ENCODE results near the gene GBF1. TPM values are rescaled to one million over a fixed set of nuclear protein-coding genes. Genes with fewer than 3 reads are reported as not detected.

The GBF1 gene
- total and polyA plus RNA-seq, 2 of the 13 experiments (the other 11 are each of a cell fraction or from before 2014, with no cell fraction given), result 17.1 to 21.9 TPM

- no peak for TF ChIP-seq THYN1 (CRISPR knock-in tag; IDR thresholded peaks at IDR 0.05; ENCODE audit: borderline replicate concordance, low read depth)
- TF ChIP-seq ZBTB42 (CRISPR knock-in tag; IDR thresholded peaks at IDR 0.05), result peak; percentile 74; the same call in 1 of the 2 replicates
- no peak for TF ChIP-seq ATRX (CRISPR knock-in tag; IDR thresholded peaks at IDR 0.05; ENCODE audit: borderline replicate concordance)
- peak; percentile 33; the same call in 1 of the 2 replicates for TF ChIP-seq ZSCAN25 (CRISPR knock-in tag; IDR thresholded peaks at IDR 0.05)
- TF ChIP-seq NKX3-1 (CRISPR knock-in tag; IDR thresholded peaks at IDR 0.05), result peak; percentile 83
- TF ChIP-seq NFYB (CRISPR knock-in tag; IDR thresholded peaks at IDR 0.05), result peak; percentile 91
- TF ChIP-seq ZNF343 (CRISPR knock-in tag; IDR thresholded peaks at IDR 0.05), result 0 out of 2 replicates have a peak, but pooled peaks have one; percentile 43
- 0 out of 2 replicates have a peak, but pooled peaks have one; percentile 7 for TF ChIP-seq BHLHE40 (IDR thresholded peaks at IDR 0.05; ENCODE audit: low read length)
- no peak for TF ChIP-seq HHEX (CRISPR knock-in tag; IDR thresholded peaks at IDR 0.05)
- TF ChIP-seq IRX3 (CRISPR knock-in tag; IDR thresholded peaks at IDR 0.05; ENCODE audit: borderline replicate concordance, low read depth), result no peak
- TF ChIP-seq YEATS2 (CRISPR knock-in tag; IDR thresholded peaks at IDR 0.05; ENCODE audit: borderline replicate concordance), result peak; percentile 76; the same call in 1 of the 2 replicates
- peak; percentile 41; the same call in 1 of the 2 replicates for TF ChIP-seq TFAP4 (IDR thresholded peaks at IDR 0.05; ENCODE audit: borderline replicate concordance, low read depth)
- peak; percentile 65; the same call in 1 of the 2 replicates for TF ChIP-seq FUBP1 (CRISPR knock-in tag; IDR thresholded peaks at IDR 0.05; ENCODE audit: borderline replicate concordance)
- peak; percentile 19 for TF ChIP-seq ZNF121 (CRISPR knock-in tag; IDR thresholded peaks at IDR 0.05)
- no peak; the same call in 1 of the 2 replicates for TF ChIP-seq IKZF5 (CRISPR knock-in tag; IDR thresholded peaks at IDR 0.05)
- TF ChIP-seq ZBTB7A (CRISPR knock-in tag; IDR thresholded peaks at IDR 0.05), result 0 out of 2 replicates have a peak, but pooled peaks have one; percentile 16
- TF ChIP-seq ZSCAN21 (CRISPR knock-in tag; IDR thresholded peaks at IDR 0.05; ENCODE audit: borderline replicate concordance), result peak; percentile 68; the same call in 1 of the 2 replicates
- no peak for TF ChIP-seq PBX3 (CRISPR knock-in tag; IDR thresholded peaks at IDR 0.05; ENCODE audit: borderline replicate concordance)
- no peak for TF ChIP-seq EHMT2 (IDR thresholded peaks at IDR 0.05; ENCODE audit: borderline replicate concordance, low read depth, low read length)
- TF ChIP-seq CTCF (CRISPR knock-in tag; IDR thresholded peaks at IDR 0.05), result peak; percentile 91
Observed at GRCh38 chr10:102394079-102394800, 148.9 kb downstream of the GBF1 start (continued).
